Pons (tissue), 1 donor: ENCODE measurements around the gene ST8SIA6.
"Not testable (repeated sequence)": the region's sequence is repeated elsewhere in the genome, so short reads cannot be mapped to it uniquely, and the experiment has no call there.

Source experiments
- DNase-seq: peaks from one replicate; pipeline ENCODE4 v3.0.0-alpha.2; 2016; ENCODE audit warnings: low spot score

Gene ST8SIA6

GRCh38 chr10:17457083-17457482 lies 2.7 kb upstream of the ST8SIA6 start:
- DNase-seq = no peak

- DNase-seq = no peak
Measured at GRCh38 chr10:17456032-17456548, 1.7 kb upstream of the ST8SIA6 start.

- DNase-seq = no peak
Measured at GRCh38 chr10:17455015-17455520, 673 bp upstream of the ST8SIA6 start.

GRCh38 chr10:17453373-17454091 lies 863 bp downstream of the ST8SIA6 start:
- DNase-seq = no peak

GRCh38 chr10:17453035-17453372 lies 1.4 kb downstream of the ST8SIA6 start:
- no peak for DNase-seq

GRCh38 chr10:17452060-17452841 lies 2.1 kb downstream of the ST8SIA6 start:
- DNase-seq = no peak

GRCh38 chr10:17450024-17450423 lies 4.4 kb downstream of the ST8SIA6 start:
- no peak for DNase-seq

- no peak for DNase-seq
Measured at GRCh38 chr10:17445400-17445998, 8.9 kb downstream of the ST8SIA6 start.

- DNase-seq = no peak
Measured at GRCh38 chr10:17444388-17444714, 10.0 kb downstream of the ST8SIA6 start.

- no peak for DNase-seq
Measured at GRCh38 chr10:17443707-17444387, 10.5 kb downstream of the ST8SIA6 start.

GRCh38 chr10:17438583-17438982 lies 15.8 kb downstream of the ST8SIA6 start:
- no peak for DNase-seq

GRCh38 chr10:17436578-17436977 lies 17.8 kb downstream of the ST8SIA6 start:
- not testable (repeated sequence) for DNase-seq

- DNase-seq = no peak
Measured at GRCh38 chr10:17435953-17436352, 18.4 kb downstream of the ST8SIA6 start.

GRCh38 chr10:17435187-17435586 lies 19.2 kb downstream of the ST8SIA6 start:
- no peak for DNase-seq

GRCh38 chr10:17432723-17433122 lies 21.7 kb downstream of the ST8SIA6 start:
- no peak for DNase-seq

GRCh38 chr10:17431871-17432311 lies 22.5 kb downstream of the ST8SIA6 start:
- no peak for DNase-seq

- peak; percentile 72 for DNase-seq
Measured at GRCh38 chr10:17430647-17431355, 23.6 kb downstream of the ST8SIA6 start.

GRCh38 chr10:17429490-17429889 lies 24.9 kb downstream of the ST8SIA6 start:
- no peak for DNase-seq

- DNase-seq = no peak
Measured at GRCh38 chr10:17428351-17429097, 25.9 kb downstream of the ST8SIA6 start.

GRCh38 chr10:17427666-17428350 lies 26.6 kb downstream of the ST8SIA6 start:
- DNase-seq = no peak
